Measurements from ENCODE around the gene XAGE3.

Gene XAGE3

GRCh38 chrX:52839137-52839536 is 28.7 kb downstream of the XAGE3 start:
- DNase-seq (ENCODE audit: low spot score), result no peak

GRCh38 chrX:52830551-52830950 is 37.3 kb downstream of the XAGE3 start:
- DNase-seq (ENCODE audit: low spot score), result no peak

GRCh38 chrX:52824608-52825007 is 43.3 kb downstream of the XAGE3 start:
- no peak for DNase-seq (ENCODE audit: low spot score)

- DNase-seq (ENCODE audit: low spot score), result no peak
These were observed 46.7 kb downstream of the XAGE3 start for GRCh38 chrX:52821079-52821760.

- DNase-seq (ENCODE audit: low spot score), result no peak
These were observed 48.1 kb downstream of the XAGE3 start for GRCh38 chrX:52819788-52820187.

Measured in hepatic stellate cell (primary cell).